Thyroid gland (tissue), 4 donors: ENCODE measurements around the gene B4GALT6.

Experiments
- CTCF ChIP-seq, 6 experiments: fragments of 200-600 bp in 3 of 6; fragments of 450-650 bp in 3 of 6; sonication (generic) in 3 of 6; IDR thresholded peaks; one replicate each; pipeline ENCODE4 v1.5.1; 2016 to 2019; ENCODE audit warnings: antibody characterized with exemption in 6 of 6, mild to moderate bottlenecking in 2 of 6, inconsistent platforms in 1 of 6, moderate library complexity in 1 of 6
- POLR2A ChIP-seq, 2 donors: fragments of 450-650 bp; IDR thresholded peaks; one replicate each; pipeline ENCODE4 v1.6.1; 2017; ENCODE audit warnings: antibody characterized with exemption in 2 of 2, mild to moderate bottlenecking in 2 of 2, moderate library complexity in 1 of 2

GRCh38 chr18:31631526-31631925 lies 52.9 kb downstream of the B4GALT6 start:
- TF ChIP-seq POLR2A (IDR thresholded peaks at IDR 0.05) (no peak), CTCF (IDR thresholded peaks at IDR 0.05) (no peak)
